Measurements from ENCODE around the gene CPNE2.

DNA sequence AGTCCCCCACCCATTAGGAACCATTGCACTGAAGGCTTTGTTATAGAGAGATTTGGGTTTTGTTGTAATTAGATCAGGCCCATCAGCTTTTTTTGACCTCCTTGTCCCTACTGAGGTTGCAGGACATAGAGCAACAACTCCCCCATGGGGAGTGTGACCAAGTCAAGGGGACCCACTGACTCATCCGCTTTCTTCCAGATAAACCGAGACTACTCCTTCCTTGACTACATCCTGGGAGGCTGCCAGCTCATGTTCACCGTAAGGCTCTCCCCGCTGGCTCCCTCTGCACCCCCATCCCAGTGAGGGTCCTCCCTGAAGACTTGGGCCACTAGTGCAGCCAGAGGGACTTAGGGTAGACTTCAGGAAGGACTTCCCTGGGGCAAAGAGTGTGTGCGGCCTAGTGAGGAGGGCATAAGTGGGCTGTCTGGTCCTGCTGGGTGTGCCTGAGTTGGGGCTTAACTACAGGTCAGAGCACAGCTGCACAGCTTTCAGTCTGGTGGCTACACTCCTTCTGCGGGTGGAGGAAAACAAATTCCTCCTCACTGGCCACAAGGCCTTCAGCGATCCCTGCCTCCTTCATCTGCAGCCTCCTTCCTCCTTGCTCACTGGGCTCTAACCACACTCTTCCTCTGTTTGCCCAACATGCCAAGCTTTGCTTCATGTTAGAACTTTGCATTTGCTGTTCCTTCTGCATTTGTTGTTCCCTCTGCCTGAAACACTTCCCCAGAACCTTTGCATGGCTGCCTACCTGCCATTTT is 31.0 kb downstream of the CPNE2 start:
- TF ChIP-seq EZH2 (IDR thresholded peaks at IDR 0.05) (no peak), POLR2AphosphoS5 (IDR thresholded peaks at IDR 0.05; ENCODE audit: borderline replicate concordance, low read depth, low read length) (no peak), FOXP2 (optimal IDR thresholded peaks at IDR 0.05; ENCODE audit: control extremely low read depth, extremely low read length, insufficient read depth) (no peak)

Measured in SK-N-MC (cell line).